ENCODE results near the gene MESD.
"Not testable (repeated sequence)": the region's sequence is repeated elsewhere in the genome, so short reads cannot be mapped to it uniquely, and the experiment has no call there.

MESD gene

DNA sequence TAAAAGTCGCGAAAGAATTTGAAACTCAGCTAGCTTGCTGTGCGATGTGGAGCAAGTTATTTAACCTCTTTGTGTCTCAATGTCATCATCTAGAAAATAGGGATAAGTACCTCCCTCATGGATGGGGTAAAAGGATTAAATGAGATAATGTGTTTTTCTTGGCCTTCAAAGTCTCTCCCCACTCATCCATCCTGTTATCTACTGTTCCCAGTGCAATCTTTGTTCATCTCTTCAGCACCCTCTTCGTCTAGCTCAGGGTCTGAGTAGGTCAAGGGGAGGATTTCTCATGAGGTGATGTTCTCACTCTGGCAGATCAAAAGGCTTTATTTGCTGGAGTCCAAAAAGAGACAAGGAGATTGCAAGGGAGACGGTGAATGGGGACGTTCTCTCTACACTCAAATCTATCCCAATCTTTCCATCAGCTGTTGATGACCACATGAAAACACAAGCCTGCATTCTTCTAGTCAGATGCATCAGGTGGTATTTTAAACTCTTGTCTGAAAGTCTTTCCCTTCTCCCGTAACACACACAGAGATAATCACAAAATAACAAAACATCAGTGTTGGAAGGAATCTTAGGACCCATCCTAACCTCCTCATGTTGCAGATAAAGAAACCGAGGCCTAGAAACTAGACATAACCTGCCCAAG is 1.3 kb downstream of the MESD start:
- no peak for DNase-seq

DNA sequence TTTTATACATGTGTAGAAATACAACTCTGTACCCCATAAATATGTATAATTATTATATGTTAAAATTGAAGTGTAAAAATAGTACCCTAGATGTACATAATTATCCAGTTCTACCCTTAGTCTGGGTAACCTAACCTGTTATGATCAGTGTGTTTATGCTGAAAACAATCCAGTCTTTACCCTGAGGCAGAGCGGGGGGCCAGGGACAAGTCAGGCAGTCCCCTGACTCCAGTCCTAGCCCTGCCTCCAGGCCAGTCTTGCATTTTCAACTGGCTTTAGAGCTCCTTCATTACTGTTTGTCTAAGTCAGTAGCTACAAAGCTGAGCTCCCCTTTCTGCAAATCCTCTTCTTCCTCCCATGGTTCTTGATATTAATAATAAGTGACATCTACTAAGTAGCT is 3.1 kb downstream of the MESD start:
- no peak for DNase-seq

GRCh38 chr15:80985981-80986380 is 3.6 kb downstream of the MESD start:
- no peak for DNase-seq

DNA sequence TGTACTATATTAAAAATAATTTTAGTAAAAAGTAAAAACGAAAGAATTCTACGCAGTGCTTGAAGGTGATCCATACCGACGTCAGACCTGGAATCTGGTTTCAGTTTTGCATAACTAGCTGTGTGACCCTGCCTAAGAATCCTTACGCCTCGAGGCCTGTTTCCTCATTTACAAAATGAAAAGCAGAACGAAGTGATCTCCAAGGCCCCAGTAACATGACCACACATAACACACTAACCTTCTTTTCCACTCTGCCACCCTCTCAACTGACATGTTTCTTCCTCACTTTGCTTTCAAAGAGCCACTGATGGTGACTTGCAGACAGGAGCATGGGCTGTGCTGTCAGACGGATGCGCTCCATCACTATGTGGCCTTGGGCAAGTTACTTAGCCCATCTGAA is 4.8 kb downstream of the MESD start:
- DNase-seq, result no peak

GRCh38 chr15:80982839-80983238 is 6.8 kb downstream of the MESD start:
- no peak for DNase-seq

DNA sequence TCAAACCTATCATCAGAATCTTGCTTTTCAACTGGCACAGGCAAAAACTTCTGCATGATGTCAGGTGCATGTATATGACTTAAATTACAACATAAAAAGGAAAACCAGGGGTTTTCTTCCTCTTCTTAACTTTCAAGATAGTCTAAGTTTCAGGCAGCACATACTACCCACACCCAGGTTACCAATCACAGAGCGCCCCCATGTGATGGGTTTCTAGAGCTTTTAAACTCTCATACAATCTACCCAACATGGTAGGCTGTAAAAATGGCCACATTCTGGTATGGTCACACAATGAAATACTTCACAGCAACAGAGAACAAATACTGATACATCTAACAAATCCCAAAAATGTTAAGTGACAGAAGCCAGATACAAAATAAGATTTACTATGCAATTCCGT is 7.4 kb downstream of the MESD start:
- DNase-seq, result no peak

- no peak for DNase-seq
Measured at GRCh38 chr15:80979538-80980200, 9.9 kb downstream of the MESD start.

- no peak for DNase-seq
Measured at GRCh38 chr15:80978685-80979329, 10.8 kb downstream of the MESD start.

GRCh38 chr15:80977627-80978036 is 12.0 kb downstream of the MESD start:
- DNase-seq, result no peak

DNA sequence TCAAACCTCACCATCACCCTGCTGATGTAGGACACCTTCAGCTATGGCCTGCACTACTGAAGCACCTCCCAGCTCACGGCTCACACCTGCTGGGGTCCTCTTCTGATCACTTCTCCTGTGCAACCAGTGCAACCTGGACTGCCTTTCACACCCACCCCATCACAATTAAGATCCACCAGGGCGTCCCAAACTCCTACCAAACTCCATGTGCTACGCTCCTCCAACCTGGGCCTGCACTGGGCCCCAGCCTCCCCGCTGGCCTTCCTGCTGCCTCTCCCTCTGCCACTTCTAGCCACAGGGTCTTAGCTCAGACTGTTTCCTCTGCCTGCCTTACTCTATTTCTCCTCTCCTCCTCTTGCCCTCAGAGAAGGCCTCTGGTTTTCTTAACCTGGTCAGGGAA is 12.8 kb downstream of the MESD start:
- no peak for DNase-seq

DNA sequence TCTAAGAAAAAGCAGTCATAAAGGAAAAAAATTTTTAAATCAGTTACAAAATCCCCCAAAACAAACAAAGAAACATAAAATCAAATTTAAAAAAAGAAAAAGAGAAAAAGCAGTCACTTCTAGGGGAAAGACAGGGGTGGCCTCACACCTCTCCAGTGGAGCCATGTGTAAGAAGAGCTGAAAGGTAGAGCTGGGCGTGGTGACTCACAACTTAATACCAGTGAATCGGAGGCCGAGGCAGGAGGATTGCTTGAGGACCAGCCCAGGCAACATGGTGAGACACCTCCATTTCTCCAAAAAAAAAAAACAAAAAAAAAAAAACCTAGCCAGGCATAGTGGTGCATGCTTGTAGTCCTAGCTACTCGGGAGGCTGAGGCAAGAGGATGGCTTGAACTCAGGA is 14.7 kb downstream of the MESD start:
- no peak for DNase-seq

- no peak for DNase-seq
Measured at GRCh38 chr15:80972276-80972675, 17.3 kb downstream of the MESD start.

GRCh38 chr15:80971143-80971542 is 18.5 kb downstream of the MESD start:
- no peak for DNase-seq

DNA sequence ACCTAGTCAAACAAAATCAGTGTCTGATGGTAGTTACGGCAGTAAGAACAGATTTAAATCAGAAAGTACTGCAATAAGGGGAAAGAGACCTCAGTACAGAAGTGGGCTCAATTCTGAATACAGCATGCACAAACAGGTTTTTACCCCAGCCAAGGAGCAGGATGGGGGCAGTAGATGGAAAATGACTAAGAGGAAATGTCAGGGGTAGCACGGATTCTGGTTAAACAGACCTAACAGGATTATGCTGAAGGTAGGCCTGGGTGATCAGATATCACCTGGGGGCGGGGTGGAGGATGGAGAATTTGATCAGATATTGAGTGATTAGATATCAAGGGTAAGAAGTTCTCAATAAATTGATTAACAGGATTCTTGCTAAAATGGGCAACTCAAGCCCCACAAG is 19.0 kb downstream of the MESD start:
- no peak for DNase-seq

- peak; percentile 33 for DNase-seq
Measured at GRCh38 chr15:80970018-80970657, 19.5 kb downstream of the MESD start.

DNA sequence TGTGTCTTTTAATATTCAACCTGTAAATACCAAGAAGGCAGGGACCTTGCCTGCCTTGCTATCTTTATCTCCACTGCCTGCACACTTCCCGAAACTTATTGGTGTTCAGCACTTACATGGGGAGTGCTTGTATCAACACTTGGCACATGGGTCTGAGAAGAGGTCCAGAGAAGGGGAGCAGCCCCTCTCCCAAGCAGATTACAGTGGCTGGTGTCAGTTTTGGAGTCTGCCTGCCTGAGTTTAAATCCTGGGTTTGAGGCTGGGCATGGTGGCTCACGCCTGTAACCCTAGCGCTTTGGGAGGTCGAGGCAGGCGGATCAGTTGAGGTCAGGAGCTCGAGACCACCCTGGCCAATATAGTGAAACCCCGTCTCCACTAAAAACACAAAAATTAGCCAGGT is 20.3 kb downstream of the MESD start:
- DNase-seq, result no peak

GRCh38 chr15:80967991-80968510 is 21.6 kb downstream of the MESD start:
- DNase-seq, result no peak

DNA sequence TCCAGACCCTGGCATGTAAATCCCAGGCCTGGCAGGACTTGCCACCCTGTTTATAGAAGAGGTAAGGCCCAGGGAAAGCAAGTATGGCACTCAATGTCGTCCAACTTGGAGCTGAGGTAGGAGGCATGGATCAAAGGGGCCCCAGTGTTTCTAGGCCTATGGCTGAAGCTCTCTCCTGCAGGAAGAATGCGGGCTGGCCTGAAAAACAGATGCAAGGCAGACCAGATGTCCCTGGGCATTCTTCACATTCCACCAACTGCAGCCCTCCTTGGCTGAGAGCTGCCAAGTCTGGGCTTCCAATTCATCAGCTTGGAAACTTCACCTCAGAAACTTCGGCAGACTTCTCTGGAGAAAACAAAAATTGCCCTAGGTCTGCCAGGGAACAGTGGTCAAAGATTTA is 22.2 kb downstream of the MESD start:
- no peak for DNase-seq

GRCh38 chr15:80966431-80967197 is 23.0 kb downstream of the MESD start:
- DNase-seq, result no peak

GRCh38 chr15:80965454-80965853 is 24.2 kb downstream of the MESD start:
- DNase-seq, result not testable (repeated sequence)

GRCh38 chr15:80958818-80959495 is 30.7 kb downstream of the MESD start:
- no peak for DNase-seq

DNA sequence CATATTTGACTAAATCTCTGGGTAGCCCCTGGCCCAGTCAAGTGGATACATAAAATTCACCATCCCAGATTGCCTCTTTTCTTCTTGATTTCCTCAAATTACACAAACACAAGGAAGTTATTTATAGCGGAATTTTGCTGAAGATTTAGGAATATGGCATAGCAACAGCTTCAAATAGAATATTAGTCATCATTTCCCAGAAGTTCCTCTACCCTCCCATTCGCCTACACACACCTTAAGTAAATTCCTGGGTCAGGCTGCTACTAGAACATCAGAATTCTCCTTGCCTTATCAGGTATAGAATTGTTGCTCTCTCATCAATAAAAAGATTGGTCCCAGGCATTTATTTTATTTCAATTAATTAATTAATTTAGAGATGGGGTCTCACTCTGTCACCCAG is 31.6 kb downstream of the MESD start:
- no peak for DNase-seq

All from NCI-H1105 (cell line).